Measurements from ENCODE around the gene LCORL.

The LCORL gene

GRCh38 chr4:17956245-17956644 is 65.3 kb downstream of the LCORL start:
- no peak for TF ChIP-seq CTCF (IDR thresholded peaks at IDR 0.05)

DNA sequence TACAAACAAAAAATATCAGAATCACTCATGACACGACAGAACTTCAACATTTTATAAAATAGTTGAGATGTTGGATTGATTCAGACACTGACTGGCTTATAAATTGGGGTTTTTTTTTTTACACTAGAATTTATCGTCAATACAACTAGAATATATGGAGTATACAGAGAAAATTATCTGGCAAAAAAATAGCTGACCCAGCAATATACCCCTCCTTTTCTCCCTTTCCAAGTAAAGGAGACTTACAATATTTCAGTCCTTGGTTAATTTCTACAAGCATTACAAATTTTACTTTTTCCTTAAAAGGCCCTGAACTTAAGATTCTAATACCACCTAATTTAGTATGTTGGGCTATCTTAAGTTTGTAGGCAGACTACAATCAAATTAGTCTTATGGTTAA is 76.3 kb downstream of the LCORL start:
- no peak for TF ChIP-seq CTCF (IDR thresholded peaks at IDR 0.05)

GRCh38 chr4:17941731-17942130 is 79.8 kb downstream of the LCORL start:
- TF ChIP-seq CTCF (IDR thresholded peaks at IDR 0.05) = no peak

- no peak for TF ChIP-seq CTCF (IDR thresholded peaks at IDR 0.05)
Observed at GRCh38 chr4:17939054-17939453, 82.5 kb downstream of the LCORL start.

DNA sequence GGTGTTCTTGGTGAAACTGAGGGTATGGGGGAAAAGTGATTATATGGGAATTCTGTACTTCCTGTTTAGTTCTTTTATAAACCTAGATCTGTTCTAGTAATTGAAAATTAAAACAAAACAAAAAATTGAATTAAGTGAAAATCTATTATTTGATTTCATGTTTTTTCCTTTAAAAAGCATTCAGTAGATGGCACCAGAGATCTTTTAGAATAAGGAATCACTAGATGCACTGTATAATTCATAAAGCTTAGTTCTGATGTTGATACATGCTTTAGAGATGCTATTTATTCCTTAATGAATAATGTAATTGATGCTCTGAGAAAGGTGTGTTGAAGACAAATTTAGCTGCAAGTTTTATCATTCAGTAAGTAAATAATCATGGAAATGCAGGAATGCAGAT is 87.3 kb downstream of the LCORL start:
- TF ChIP-seq CTCF (IDR thresholded peaks at IDR 0.05) = peak; percentile 23; the same call in 1 of the 2 replicates

DNA sequence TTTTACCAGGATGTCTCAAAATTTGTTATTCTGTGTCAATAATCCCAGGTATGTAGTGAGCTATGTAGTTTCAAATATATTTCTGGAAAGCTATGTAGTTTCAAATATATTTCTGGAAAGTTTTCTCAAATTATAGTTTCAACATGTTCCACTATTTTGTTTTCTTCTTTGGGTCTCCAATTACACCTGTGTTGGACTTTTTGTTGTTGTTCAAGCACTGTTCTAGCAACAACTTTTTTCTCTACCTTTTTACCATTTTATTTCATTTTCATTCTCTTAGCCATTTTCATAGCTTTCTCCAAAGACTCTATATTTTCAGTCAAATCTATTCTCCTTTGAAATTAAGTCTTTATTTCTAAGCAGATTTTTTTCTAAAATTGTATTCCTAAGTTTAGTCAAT is 88.4 kb downstream of the LCORL start:
- TF ChIP-seq CTCF (IDR thresholded peaks at IDR 0.05) = no peak

GRCh38 chr4:17932041-17932440 is 89.5 kb downstream of the LCORL start:
- TF ChIP-seq CTCF (IDR thresholded peaks at IDR 0.05) = no peak

DNA sequence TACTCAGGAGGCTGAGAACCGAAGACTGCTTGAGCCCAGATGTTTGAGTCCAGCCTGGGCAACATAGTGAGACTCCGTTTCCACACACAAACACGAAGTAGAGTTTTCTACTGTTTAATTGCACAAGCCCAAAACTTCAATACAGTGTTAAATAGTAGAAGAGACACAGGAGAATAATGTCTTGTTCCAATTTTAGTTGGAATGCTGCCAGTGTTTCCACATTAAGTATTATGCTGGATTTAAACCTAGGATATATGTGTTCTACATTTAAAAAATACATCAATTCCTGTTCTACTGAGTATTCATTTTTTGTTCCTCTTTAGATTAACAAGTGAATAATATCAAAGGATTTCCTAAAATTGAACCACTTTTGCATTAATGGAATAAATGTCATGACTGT is 91.3 kb downstream of the LCORL start:
- no peak for TF ChIP-seq CTCF (IDR thresholded peaks at IDR 0.05)

Measured in LNCAP (cell line).